ENCODE measurements around the gene METAP2. TPM values are rescaled to one million over a fixed set of nuclear protein-coding genes. Genes with fewer than 3 reads are reported as not detected.

The METAP2 gene
- polyA plus RNA-seq, 1 of the 3 experiments (the other 2 are of a cell fraction) = 35.8 TPM

GRCh38 chr12:95551305-95551704 lies 77.4 kb downstream of the METAP2 start, which contains the start of gene USP44:
Gene USP44, minus strand, starts transcription at chr12:95551476. Its CDS starts 17,220 bp downstream, at chr12:95534256.
- no peaks in the 10 kb centered on the region for H3K9me2 ChIP-seq
- H3F3A ChIP-seq (replicated peaks; ENCODE audit: insufficient read depth) = peaks cover 7% of the 10 kb centered on the region
- no peaks in the 10 kb centered on the region for H3K36me3 ChIP-seq (replicated peaks in 1 of 2; ENCODE audit: control insufficient read depth in 1 of 2, insufficient read depth in 2 of 2, low read length in 1 of 2)
- no peaks in the 10 kb centered on the region for H3K79me2 ChIP-seq (ENCODE audit: insufficient read depth)
- no peak within 1 kb of the TSS for H3K27ac ChIP-seq (ENCODE audit: low read depth in 2 of 2, low read length in 1 of 2)
- TF ChIP-seq GABPA (IDR thresholded peaks at IDR 0.05; ENCODE audit: low read depth) = no peak
- no peak for TF ChIP-seq MAX (IDR thresholded peaks at IDR 0.05; ENCODE audit: low read depth)
- no peak for TF ChIP-seq TCF12 (IDR thresholded peaks at IDR 0.05)
- no peak for TF ChIP-seq YY1 (IDR thresholded peaks at IDR 0.05; ENCODE audit: low read depth)
- no peak for TF ChIP-seq EZH2phosphoT487 (IDR thresholded peaks at IDR 0.05; ENCODE audit: borderline replicate concordance, low read depth)
- TF ChIP-seq ZBTB33 (IDR thresholded peaks at IDR 0.05; ENCODE audit: borderline replicate concordance, low read depth) = no peak
- TF ChIP-seq CTCF (IDR thresholded peaks at IDR 0.05) = no peak
- no peak for TF ChIP-seq PBX3 (IDR thresholded peaks at IDR 0.05)
- TF ChIP-seq JUND (IDR thresholded peaks at IDR 0.05) = no peak
- no peak for TF ChIP-seq RAD21 (IDR thresholded peaks at IDR 0.05; ENCODE audit: low read length)
- TF ChIP-seq RFX5 (IDR thresholded peaks at IDR 0.05; ENCODE audit: low read length) = no peak
- CTCF ChIA-PET = interaction anchor here (2.8 kb wide), 1 partner anchor 24 kb away, joined by 10 read pairs; no protein-coding TSS in a partner anchor
- H2AFZ ChIP-seq (ENCODE audit: low read depth) = no peak within 1 kb of the TSS
- H3K27me3 ChIP-seq (ENCODE audit: insufficient read depth) = 0 out of 2 replicates have a peak, but pooled peaks cover 5% of the 10 kb centered on the region
- POLR2A ChIA-PET = no interaction called here
- no peaks in the 10 kb centered on the region for H4K20me1 ChIP-seq (ENCODE audit: insufficient read depth)
- no peak for DNase-seq
- H3K4me2 ChIP-seq = no peak within 1 kb of the TSS
- H3K4me1 ChIP-seq (ENCODE audit: control insufficient read depth in 1 of 2, insufficient read depth in 2 of 2, low read depth in 1 of 2, low read length in 1 of 2) = no peaks in the 10 kb centered on the region; a peak in 1 of 4 replicates
- H3K9ac ChIP-seq = no peak within 1 kb of the TSS
- no peak within 1 kb of the TSS for H3K4me3 ChIP-seq (ENCODE audit: low read depth in 2 of 2, low read length in 1 of 2)
- WGBS (ENCODE audit: low lambda C conversion rate) = 83% methylated on average over 8 of the region's 9 CpGs
- no peaks in the 10 kb centered on the region for H3K9me3 ChIP-seq

- Histone ChIP-seq H3K36me3 (replicated peaks in 1 of 2; ENCODE audit: control insufficient read depth in 1 of 2, insufficient read depth in 2 of 2, low read length in 1 of 2) (no peaks in the 10 kb centered on the region), H4K20me1 (ENCODE audit: insufficient read depth) (no peaks in the 10 kb centered on the region), H3K4me1 (ENCODE audit: control insufficient read depth in 1 of 2, insufficient read depth in 2 of 2, low read depth in 1 of 2, low read length in 1 of 2) (no peaks in the 10 kb centered on the region; a peak in 1 of 4 replicates), H3K9me2 (no peaks in the 10 kb centered on the region), H2AFZ (ENCODE audit: low read depth) (no peak overlapping the region), H3K27me3 (ENCODE audit: insufficient read depth) (0 out of 2 replicates have a peak, but pooled peaks cover 5% of the 10 kb centered on the region), H3K4me2 (no peak overlapping the region), H3K79me2 (ENCODE audit: insufficient read depth) (no peaks in the 10 kb centered on the region), H3K27ac (ENCODE audit: low read depth in 2 of 2, low read length in 1 of 2) (no peak overlapping the region), H3K9me3 (no peaks in the 10 kb centered on the region), H3K9ac (no peak overlapping the region), H3K4me3 (ENCODE audit: low read depth in 2 of 2, low read length in 1 of 2) (no peak overlapping the region), H3F3A (replicated peaks; ENCODE audit: insufficient read depth) (peaks cover 2% of the 10 kb centered on the region)
- DNase-seq = no peak
- TF ChIP-seq RFX5 (IDR thresholded peaks at IDR 0.05; ENCODE audit: low read length) (no peak), EZH2phosphoT487 (IDR thresholded peaks at IDR 0.05; ENCODE audit: borderline replicate concordance, low read depth) (no peak), SMC3 (IDR thresholded peaks at IDR 0.05; ENCODE audit: low read depth, low read length) (no peak)
- ChIA-PET POLR2A (no interaction called here), CTCF (interaction anchor here (2.8 kb wide), 1 partner anchor 23 kb away, joined by 10 read pairs; no protein-coding TSS in a partner anchor)
- 58% methylated on average over 7 of the region's 7 CpGs for WGBS (ENCODE audit: low lambda C conversion rate)
Observed at GRCh38 chr12:95551913-95552516, 78.1 kb downstream of the METAP2 start.

Data from SK-N-SH (cell line).